ENCODE measurements around the gene TCF12. TPM values are rescaled to one million over a fixed set of nuclear protein-coding genes. Genes with fewer than 3 reads are reported as not detected.

The TCF12 gene
- total RNA-seq, 3 donors from 2014 or later (not counting 1 experiment from before 2014, with no cell fraction given), result 84.1 to 111 (median 107) TPM

DNA sequence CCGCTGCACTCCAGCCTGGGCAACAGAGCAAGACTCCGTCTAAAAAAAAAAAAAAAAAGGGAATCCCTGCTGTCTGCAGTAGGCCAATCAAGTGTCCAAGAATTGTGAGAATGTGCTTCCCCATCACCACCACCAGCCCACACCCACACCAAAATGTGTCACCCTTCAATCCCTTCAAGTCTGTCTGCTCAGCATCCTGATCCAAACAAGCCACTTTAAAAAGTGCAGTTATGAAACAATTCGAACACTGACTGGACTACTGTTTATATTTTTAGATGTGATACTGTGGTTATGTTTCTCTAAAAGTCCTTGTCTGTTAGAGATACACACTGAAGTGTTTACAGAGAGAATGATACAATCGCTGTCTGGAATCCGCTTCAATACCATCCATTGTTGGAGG is 379.8 kb downstream of the TCF12 start:
- Histone ChIP-seq H3K4me1 (ENCODE audit: control insufficient read depth, insufficient read depth, low read length) (peaks cover 15% of the 10 kb centered on the region), H3K9me3 (ENCODE audit: control insufficient read depth, insufficient read depth, low read length) (no peaks in the 10 kb centered on the region), H3K4me3 (ENCODE audit: low read length) (no peak overlapping the region), H3K27ac (ENCODE audit: low read length) (peak overlapping the region; percentile 91), H3K36me3 (ENCODE audit: control insufficient read depth, insufficient read depth, low read length) (no peaks in the 10 kb centered on the region), H3K27me3 (ENCODE audit: control insufficient read depth, insufficient read depth, low read length) (no peaks in the 10 kb centered on the region)
- no peak for ATAC-seq
- no peak overlapping the region for H3K4me3 Mint-ChIP-seq
- no peaks in the 10 kb centered on the region for H3K9me3 Mint-ChIP-seq
- peak overlapping the region in 1 of 2 donors; percentile 78 for H3K27ac Mint-ChIP-seq
- DNase-seq, result no peak
- intact Hi-C loops (cut with micrococcal nuclease), result loop anchor here (10.0 kb wide), 1 partner anchor 393 kb away; no protein-coding TSS in a partner anchor
- H3K27me3 Mint-ChIP-seq (ENCODE audit: low read depth in 2 of 2), result no peaks in the 10 kb centered on the region
- no peaks in the 10 kb centered on the region for H3K36me3 Mint-ChIP-seq
- peaks cover 7 to 15% of the 10 kb centered on the region in 2 donors for H3K4me1 Mint-ChIP-seq
- TF ChIP-seq, protein P1, sequence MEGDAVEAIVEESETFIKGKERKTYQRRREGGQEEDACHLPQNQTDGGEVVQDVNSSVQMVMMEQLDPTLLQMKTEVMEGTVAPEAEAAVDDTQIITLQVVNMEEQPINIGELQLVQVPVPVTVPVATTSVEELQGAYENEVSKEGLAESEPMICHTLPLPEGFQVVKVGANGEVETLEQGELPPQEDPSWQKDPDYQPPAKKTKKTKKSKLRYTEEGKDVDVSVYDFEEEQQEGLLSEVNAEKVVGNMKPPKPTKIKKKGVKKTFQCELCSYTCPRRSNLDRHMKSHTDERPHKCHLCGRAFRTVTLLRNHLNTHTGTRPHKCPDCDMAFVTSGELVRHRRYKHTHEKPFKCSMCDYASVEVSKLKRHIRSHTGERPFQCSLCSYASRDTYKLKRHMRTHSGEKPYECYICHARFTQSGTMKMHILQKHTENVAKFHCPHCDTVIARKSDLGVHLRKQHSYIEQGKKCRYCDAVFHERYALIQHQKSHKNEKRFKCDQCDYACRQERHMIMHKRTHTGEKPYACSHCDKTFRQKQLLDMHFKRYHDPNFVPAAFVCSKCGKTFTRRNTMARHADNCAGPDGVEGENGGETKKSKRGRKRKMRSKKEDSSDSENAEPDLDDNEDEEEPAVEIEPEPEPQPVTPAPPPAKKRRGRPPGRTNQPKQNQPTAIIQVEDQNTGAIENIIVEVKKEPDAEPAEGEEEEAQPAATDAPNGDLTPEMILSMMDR (IDR thresholded peaks at IDR 0.05), result no peak
- WGBS (ENCODE audit: insufficient coverage), result 93% methylated on average over 5 of the region's 5 CpGs

DNA sequence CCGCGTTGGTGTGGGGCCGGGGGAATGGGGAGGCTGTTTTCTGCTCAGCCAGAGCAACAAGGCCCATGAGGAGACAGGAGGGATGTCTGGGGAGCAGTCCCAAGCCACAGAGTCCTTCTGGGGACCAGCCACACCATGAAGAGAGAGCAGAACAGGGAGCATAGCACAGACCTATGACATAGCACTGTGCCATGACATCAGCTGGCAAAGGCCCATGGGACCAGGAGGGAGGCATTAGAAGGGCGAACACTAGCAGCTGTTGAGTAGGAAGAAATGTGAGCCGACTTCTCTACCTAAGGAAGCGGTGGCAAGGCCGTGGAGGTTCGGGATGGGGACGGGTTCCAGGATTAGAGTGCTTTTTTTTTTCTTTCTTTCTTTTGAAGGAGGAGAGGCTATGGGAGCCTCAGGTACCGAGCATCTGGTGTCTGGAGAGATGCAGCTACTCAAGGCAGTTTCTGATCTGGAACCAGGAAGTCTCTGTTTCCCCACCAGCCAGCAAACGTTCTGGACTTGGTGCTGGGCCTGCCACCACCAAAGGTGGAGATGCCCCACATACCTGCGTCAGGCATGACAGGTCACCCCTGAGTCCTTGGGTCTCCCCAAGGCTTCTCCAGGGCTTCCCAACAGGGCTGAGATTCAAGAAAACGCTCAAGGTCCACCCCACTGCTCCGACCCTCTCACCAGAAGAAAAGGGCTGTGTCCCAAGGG is 380.6 kb downstream of the TCF12 start:
- DNase-seq (no peak), ATAC-seq (no peak)
- H3K9me3 Mint-ChIP-seq, result no peaks in the 10 kb centered on the region
- peak overlapping the region in 1 of 2 donors; percentile 78 for H3K27ac Mint-ChIP-seq
- no peak overlapping the region for H3K4me3 Mint-ChIP-seq
- Histone ChIP-seq H3K27ac (ENCODE audit: low read length) (peak overlapping the region; percentile 91), H3K4me1 (ENCODE audit: control insufficient read depth, insufficient read depth, low read length) (peaks cover 15% of the 10 kb centered on the region), H3K27me3 (ENCODE audit: control insufficient read depth, insufficient read depth, low read length) (no peaks in the 10 kb centered on the region), H3K9me3 (ENCODE audit: control insufficient read depth, insufficient read depth, low read length) (no peaks in the 10 kb centered on the region), H3K36me3 (ENCODE audit: control insufficient read depth, insufficient read depth, low read length) (no peaks in the 10 kb centered on the region), H3K4me3 (ENCODE audit: low read length) (peak overlapping the region; percentile 59)
- no peaks in the 10 kb centered on the region for H3K27me3 Mint-ChIP-seq (ENCODE audit: low read depth in 2 of 2)
- H3K4me1 Mint-ChIP-seq, result peaks cover 7 to 15% of the 10 kb centered on the region in 2 donors
- TF ChIP-seq, protein P1 (IDR thresholded peaks at IDR 0.05), result no peak
- intact Hi-C loops (cut with micrococcal nuclease), result loop anchor here (10.0 kb wide), 1 partner anchor 394 kb away; no protein-coding TSS in a partner anchor
- 85% methylated on average over 13 of the region's 14 CpGs for WGBS (ENCODE audit: insufficient coverage)
- H3K36me3 Mint-ChIP-seq, result no peaks in the 10 kb centered on the region

DNA sequence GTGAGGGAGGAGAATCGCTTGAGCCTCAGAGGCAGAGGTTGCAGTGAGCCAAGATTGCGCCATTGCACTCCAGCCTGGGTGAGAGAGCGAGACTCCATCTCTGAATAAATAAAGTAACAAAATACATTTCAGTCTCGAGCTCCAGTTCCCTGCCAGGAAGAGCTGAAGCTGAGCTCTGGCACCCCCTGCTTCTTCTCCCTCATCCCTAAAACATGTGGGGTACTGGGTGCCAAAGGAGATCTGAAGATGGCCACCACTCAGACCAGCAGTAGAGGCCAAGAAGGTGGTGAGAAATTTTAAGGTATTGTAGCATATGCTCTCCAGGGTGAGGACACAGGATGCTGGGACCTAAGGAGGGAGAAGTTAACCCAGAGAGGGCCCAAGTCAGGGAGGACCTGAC is 382.9 kb downstream of the TCF12 start:
- no peaks in the 10 kb centered on the region for H3K36me3 ChIP-seq (ENCODE audit: control insufficient read depth, insufficient read depth, low read length)
- ATAC-seq (no peak), DNase-seq (no peak)
- Mint-ChIP-seq H3K27ac (no peak overlapping the region), H3K4me3 (no peak overlapping the region), H3K9me3 (no peaks in the 10 kb centered on the region), H3K4me1 (peaks cover 11 to 20% of the 10 kb centered on the region in 2 donors), H3K36me3 (no peaks in the 10 kb centered on the region), H3K27me3 (ENCODE audit: low read depth in 2 of 2) (peaks cover 9 to 15% of the 10 kb centered on the region in 2 donors)
- peaks cover 20% of the 10 kb centered on the region for H3K4me1 ChIP-seq (ENCODE audit: control insufficient read depth, insufficient read depth, low read length)
- peaks cover under 1% of the 10 kb centered on the region for H3K27me3 ChIP-seq (ENCODE audit: control insufficient read depth, insufficient read depth, low read length)
- TF ChIP-seq, protein P1 (IDR thresholded peaks at IDR 0.05), result no peak
- H3K4me3 ChIP-seq (ENCODE audit: low read length), result peak overlapping the region; percentile 59
- H3K27ac ChIP-seq (ENCODE audit: low read length), result peak overlapping the region; percentile 37
- H3K9me3 ChIP-seq (ENCODE audit: control insufficient read depth, insufficient read depth, low read length), result no peaks in the 10 kb centered on the region
- 20% methylated on average over 1 of the region's 4 CpGs for WGBS (ENCODE audit: insufficient coverage)
- intact Hi-C loops (cut with micrococcal nuclease), result loop anchor here (10.0 kb wide), 1 partner anchor 287 kb away; no protein-coding TSS in a partner anchor
